Smooth muscle cell (in vitro differentiated cells): ENCODE measurements around the gene DCD. TPM values are rescaled to one million over a fixed set of nuclear protein-coding genes. Genes with fewer than 3 reads are reported as not detected.
"Not testable (repeated sequence)": the region's sequence is repeated elsewhere in the genome, so short reads cannot be mapped to it uniquely, and the experiment has no call there.

Experiments
- DNase-seq: peaks from one replicate; lab custom pipeline; 2025; ENCODE audit not compliant: unreplicated experiment; lab: John Stamatoyannopoulos, UW
- H2AFZ ChIP-seq: fragments of 200-600 bp; sonication (generic); 2 replicates; pipeline ENCODE4 v1.6.0; 2016; ENCODE audit warnings: antibody characterized with exemption, low read depth, mild to moderate bottlenecking
- H3F3A ChIP-seq: fragments of 200-600 bp; sonication (generic); 2 replicates; pipeline ENCODE4 v1.6.0; 2017; ENCODE audit warnings: antibody characterized with exemption, low read depth
- H3K27ac ChIP-seq: fragments of 200-600 bp; sonication (generic); 2 replicates; pipeline ENCODE4 v1.5.1; 2016; ENCODE audit warnings: low read depth, mild to moderate bottlenecking
- H3K27me3 ChIP-seq: fragments of 200-600 bp; sonication (generic); 2 replicates; pipeline ENCODE4 v1.6.1; 2016; ENCODE audit warnings: low read depth, mild to moderate bottlenecking
- H3K36me3 ChIP-seq: fragments of 200-600 bp; sonication (generic); 2 replicates; pipeline ENCODE4 v1.5.1; 2016; ENCODE audit warnings: low read depth
- H3K4me1 ChIP-seq: fragments of 200-600 bp; sonication (generic); 2 replicates; pipeline ENCODE4 v1.5.1; 2016; ENCODE audit warnings: low read depth
- H3K4me2 ChIP-seq: fragments of 200-600 bp; sonication (generic); 2 replicates; pipeline ENCODE4 v1.6.0; 2016; ENCODE audit warnings: mild to moderate bottlenecking
- H3K4me3 ChIP-seq: fragments of 200-600 bp; sonication (generic); 2 replicates; pipeline ENCODE4 v1.5.1; 2016; ENCODE audit warnings: mild to moderate bottlenecking
- H3K79me2 ChIP-seq: fragments of 200-600 bp; sonication (generic); 2 replicates; pipeline ENCODE4 v1.6.0; 2016; ENCODE audit warnings: low read depth, mild to moderate bottlenecking
- H3K9ac ChIP-seq: fragments of 200-600 bp; sonication (generic); 2 replicates; pipeline ENCODE4 v1.6.0; 2016; ENCODE audit warnings: low read depth
- H3K9me3 ChIP-seq: fragments of 200-600 bp; sonication (generic); replicated peaks from 2 replicates; pipeline ENCODE4 v1.5.1; 2016; ENCODE audit warnings: low read depth
- H4K20me1 ChIP-seq: fragments of 200-600 bp; sonication (generic); 2 replicates; pipeline ENCODE4 v1.6.0; 2016; ENCODE audit warnings: low read depth
- WGBS: methylation state at CpG from one replicate; pipeline ENCODE4 v1.1.7; 2016; ENCODE audit warnings: low lambda C conversion rate; 5-methylcytosine and 5-hydroxymethylcytosine counted together
- polyA plus RNA-seq: library from polyadenylated mRNA; unstranded; fragments of >200 nt; fragmentation: Nextera tagmentation; extraction: Ambion mirVana; gene quantifications from 2 replicates; pipeline ENCODE4 v1.2.1, GENCODE V29; 2016
- total RNA-seq: library from RNA; depleted of rRNA; stranded (reverse); fragments of >200 nt; gene quantifications from 2 replicates; pipeline ENCODE4 v1.2.3, GENCODE V29; 2014
- TF ChIP-seq, protein P1 (sequence below): fragments of 200-600 bp; sonication (generic); IDR thresholded peaks from 2 replicates; pipeline ENCODE4 v1.5.1; 2017; ENCODE audit warnings: borderline replicate concordance, mild to moderate bottlenecking, antibody characterized with exemption; ENCODE audit not compliant: insufficient read depth, poor library complexity, severe bottlenecking

The DCD gene
- total and polyA plus RNA-seq, 2 experiments from 2014 or later, result not detected

- TF ChIP-seq, protein P1, sequence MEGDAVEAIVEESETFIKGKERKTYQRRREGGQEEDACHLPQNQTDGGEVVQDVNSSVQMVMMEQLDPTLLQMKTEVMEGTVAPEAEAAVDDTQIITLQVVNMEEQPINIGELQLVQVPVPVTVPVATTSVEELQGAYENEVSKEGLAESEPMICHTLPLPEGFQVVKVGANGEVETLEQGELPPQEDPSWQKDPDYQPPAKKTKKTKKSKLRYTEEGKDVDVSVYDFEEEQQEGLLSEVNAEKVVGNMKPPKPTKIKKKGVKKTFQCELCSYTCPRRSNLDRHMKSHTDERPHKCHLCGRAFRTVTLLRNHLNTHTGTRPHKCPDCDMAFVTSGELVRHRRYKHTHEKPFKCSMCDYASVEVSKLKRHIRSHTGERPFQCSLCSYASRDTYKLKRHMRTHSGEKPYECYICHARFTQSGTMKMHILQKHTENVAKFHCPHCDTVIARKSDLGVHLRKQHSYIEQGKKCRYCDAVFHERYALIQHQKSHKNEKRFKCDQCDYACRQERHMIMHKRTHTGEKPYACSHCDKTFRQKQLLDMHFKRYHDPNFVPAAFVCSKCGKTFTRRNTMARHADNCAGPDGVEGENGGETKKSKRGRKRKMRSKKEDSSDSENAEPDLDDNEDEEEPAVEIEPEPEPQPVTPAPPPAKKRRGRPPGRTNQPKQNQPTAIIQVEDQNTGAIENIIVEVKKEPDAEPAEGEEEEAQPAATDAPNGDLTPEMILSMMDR, result no peak
- WGBS, result 90% methylated on average over 5 of the region's 5 CpGs
- Histone ChIP-seq H2AFZ (no peak overlapping the region), H3K4me1 (no peaks in the 10 kb centered on the region), H3K27ac (no peak overlapping the region), H3K4me2 (no peak overlapping the region), H3K4me3 (no peak overlapping the region), H3K9ac (no peak overlapping the region), H3K79me2 (no peaks in the 10 kb centered on the region), H3K27me3 (peaks cover 11% of the 10 kb centered on the region), H3F3A (no peaks in the 10 kb centered on the region), H3K9me3 (no peaks in the 10 kb centered on the region), H3K36me3 (no peaks in the 10 kb centered on the region), H4K20me1 (no peaks in the 10 kb centered on the region)
- no peak for DNase-seq
Measured at GRCh38 chr12:54667945-54668344, 19.8 kb upstream of the DCD start.

- 92% methylated on average over 3 of the region's 3 CpGs for WGBS
- H3K79me2 ChIP-seq, result no peaks in the 10 kb centered on the region
- H3K36me3 ChIP-seq, result no peaks in the 10 kb centered on the region
- H4K20me1 ChIP-seq, result no peaks in the 10 kb centered on the region
- no peak overlapping the region for H3K27ac ChIP-seq
- H3K9ac ChIP-seq, result no peak overlapping the region
- H3K4me1 ChIP-seq, result no peaks in the 10 kb centered on the region
- H2AFZ ChIP-seq, result no peak overlapping the region
- H3K27me3 ChIP-seq, result peaks cover 11% of the 10 kb centered on the region
- H3F3A ChIP-seq, result no peaks in the 10 kb centered on the region
- TF ChIP-seq, protein P1, result no peak
- H3K9me3 ChIP-seq, result no peaks in the 10 kb centered on the region
- H3K4me2 ChIP-seq, result no peak overlapping the region
- no peak overlapping the region for H3K4me3 ChIP-seq
- DNase-seq, result no peak
Measured at GRCh38 chr12:54666008-54666407, 17.8 kb upstream of the DCD start.

- H2AFZ ChIP-seq, DNase-seq, H3K9ac ChIP-seq, H3K4me2 ChIP-seq, H3K27me3 ChIP-seq, H3K4me3 ChIP-seq, H3K4me1 ChIP-seq, H3F3A ChIP-seq, H3K9me3 ChIP-seq, H3K27ac ChIP-seq, H3K36me3 ChIP-seq, H3K79me2 ChIP-seq, H4K20me1 ChIP-seq: not testable (repeated sequence)
- whole genome bisulfite sequencing, result 91% methylated on average over 3 of the region's 3 CpGs
Measured at GRCh38 chr12:54665022-54665635, 17.0 kb upstream of the DCD start.

GRCh38 chr12:54663603-54664002 lies 15.4 kb upstream of the DCD start:
- no peaks in the 10 kb centered on the region for H3K9me3 ChIP-seq
- H4K20me1 ChIP-seq, result no peaks in the 10 kb centered on the region
- WGBS, result 93% methylated on average over 3 of the region's 3 CpGs

More at GRCh38 chr12:54663603-54664002, 15.4 kb upstream of the DCD start:
- Histone ChIP-seq H3K36me3 (no peaks in the 10 kb centered on the region), H2AFZ (no peak overlapping the region), H3K9ac (no peak overlapping the region), H3K4me2 (no peak overlapping the region), H3F3A (no peaks in the 10 kb centered on the region), H3K4me1 (no peaks in the 10 kb centered on the region), H3K27me3 (no peaks in the 10 kb centered on the region), H3K4me3 (no peak overlapping the region), H3K79me2 (no peaks in the 10 kb centered on the region), H3K27ac (no peak overlapping the region)
- TF ChIP-seq, protein P1, result no peak
- no peak for DNase-seq
